Gastrocnemius medialis (tissue), 4 donors: ENCODE data around the gene TMC8.

Experiments
- POLR2A ChIP-seq, 2 donors: fragments of 450-650 bp; IDR thresholded peaks; one replicate each; pipeline ENCODE4 v1.6.1; 2017; ENCODE audit warnings: antibody characterized with exemption in 2 of 2, mild to moderate bottlenecking in 2 of 2, moderate library complexity in 2 of 2
- TF ChIP-seq, protein P1 (sequence below), 5 experiments: fragments of 450-650 bp in 3 of 5; fragments of 200-600 bp in 2 of 5; sonication (generic) in 2 of 5; IDR thresholded peaks in 4 of 5; conservative IDR thresholded peaks in 1 of 5; 1 replicate in 4 of 5; 2 replicates in 1 of 5; pipeline ENCODE4 v1.5.1; 2016 to 2019; ENCODE audit warnings: antibody characterized with exemption in 5 of 5, mild to moderate bottlenecking in 3 of 5, moderate library complexity in 3 of 5

DNA sequence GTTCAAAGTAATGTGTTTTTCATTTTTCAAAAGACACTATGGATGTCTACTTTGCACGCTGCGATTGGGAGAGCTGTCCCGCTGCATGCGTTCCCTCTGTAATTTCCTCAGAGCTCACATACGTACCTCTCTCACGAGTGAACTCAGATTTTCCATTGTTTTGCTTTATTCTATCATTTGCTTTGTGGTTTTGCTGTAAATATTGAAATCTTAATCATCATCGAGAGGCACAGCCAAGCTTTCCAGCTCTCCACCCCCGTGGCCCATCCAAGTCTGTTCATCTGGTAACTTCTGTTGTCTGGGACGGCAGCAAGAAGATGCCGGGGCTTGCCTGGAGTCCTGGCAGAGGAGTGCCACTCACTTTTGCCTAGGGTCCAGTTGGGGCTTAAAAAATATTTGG is 23.1 kb upstream of the TMC8 start:
- TF ChIP-seq, protein P1, sequence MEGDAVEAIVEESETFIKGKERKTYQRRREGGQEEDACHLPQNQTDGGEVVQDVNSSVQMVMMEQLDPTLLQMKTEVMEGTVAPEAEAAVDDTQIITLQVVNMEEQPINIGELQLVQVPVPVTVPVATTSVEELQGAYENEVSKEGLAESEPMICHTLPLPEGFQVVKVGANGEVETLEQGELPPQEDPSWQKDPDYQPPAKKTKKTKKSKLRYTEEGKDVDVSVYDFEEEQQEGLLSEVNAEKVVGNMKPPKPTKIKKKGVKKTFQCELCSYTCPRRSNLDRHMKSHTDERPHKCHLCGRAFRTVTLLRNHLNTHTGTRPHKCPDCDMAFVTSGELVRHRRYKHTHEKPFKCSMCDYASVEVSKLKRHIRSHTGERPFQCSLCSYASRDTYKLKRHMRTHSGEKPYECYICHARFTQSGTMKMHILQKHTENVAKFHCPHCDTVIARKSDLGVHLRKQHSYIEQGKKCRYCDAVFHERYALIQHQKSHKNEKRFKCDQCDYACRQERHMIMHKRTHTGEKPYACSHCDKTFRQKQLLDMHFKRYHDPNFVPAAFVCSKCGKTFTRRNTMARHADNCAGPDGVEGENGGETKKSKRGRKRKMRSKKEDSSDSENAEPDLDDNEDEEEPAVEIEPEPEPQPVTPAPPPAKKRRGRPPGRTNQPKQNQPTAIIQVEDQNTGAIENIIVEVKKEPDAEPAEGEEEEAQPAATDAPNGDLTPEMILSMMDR (IDR thresholded peaks at IDR 0.05 in 4 of 5, conservative IDR thresholded peaks at IDR 0.05 in 1 of 5): no peak
- no peak for TF ChIP-seq POLR2A (IDR thresholded peaks at IDR 0.05)
